Esophagus (tissue), 2 donors: ENCODE results near the gene HEATR5A. TPM values are rescaled to one million over a fixed set of nuclear protein-coding genes. Genes with fewer than 3 reads are reported as not detected.

Experiments used
- H3K27ac ChIP-seq, 2 donors: one replicate each; pipeline ENCODE4 v1.5.1; 2013; ENCODE audit warnings: low read depth in 2 of 2, mild to moderate bottlenecking in 2 of 2, inconsistent platforms in 1 of 2, low read length in 1 of 2, moderate library complexity in 1 of 2
- H3K27me3 ChIP-seq, 2 donors: one replicate each; pipeline ENCODE4 v1.6.1; 2013; ENCODE audit warnings: low read length in 2 of 2, control low read depth in 1 of 2, mild to moderate bottlenecking in 1 of 2; ENCODE audit not compliant: insufficient read depth in 2 of 2, control insufficient read depth in 1 of 2
- H3K36me3 ChIP-seq, 2 donors: one replicate each; pipeline ENCODE4 v1.6.1; 2013; ENCODE audit warnings: low read length in 1 of 2; ENCODE audit not compliant: control insufficient read depth in 2 of 2, insufficient read depth in 2 of 2
- H3K4me1 ChIP-seq, 2 donors: one replicate each; pipeline ENCODE4 v1.6.1; 2013; ENCODE audit warnings: low read length in 1 of 2; ENCODE audit not compliant: control insufficient read depth in 2 of 2, insufficient read depth in 2 of 2
- H3K4me3 ChIP-seq, 2 donors: one replicate each; pipeline ENCODE4 v1.5.1; 2013; ENCODE audit warnings: low read length in 2 of 2, mild to moderate bottlenecking in 2 of 2, low read depth in 1 of 2, moderate library complexity in 1 of 2
- H3K9me3 ChIP-seq, 2 donors: one replicate each; pipeline ENCODE4 v1.6.1; 2013; ENCODE audit warnings: mild to moderate bottlenecking in 2 of 2, low read depth in 1 of 2, low read length in 1 of 2, moderate library complexity in 1 of 2; ENCODE audit not compliant: control insufficient read depth in 2 of 2, insufficient read depth in 1 of 2
- WGBS, 2 donors: extraction: QIAGEN DNeasy Blood & Tissue Kit; methylation state at CpG; one replicate each; pipeline ENCODE4 v1.1.7; 2013; 5-methylcytosine and 5-hydroxymethylcytosine counted together
- polyA plus RNA-seq, 2 donors: library from polyadenylated mRNA; stranded (reverse); fragments of 200-250 nt; gene quantifications; one replicate each; pipeline ENCODE4 v1.2.3, GENCODE V29; 2013
- donor health status: healthy with polysubstance abuse.
- donor health status: Bipolar disorder and iron deficiency.

The HEATR5A gene
- polyA plus RNA-seq, 2 donors, result 6.2 to 8.9 TPM

DNA sequence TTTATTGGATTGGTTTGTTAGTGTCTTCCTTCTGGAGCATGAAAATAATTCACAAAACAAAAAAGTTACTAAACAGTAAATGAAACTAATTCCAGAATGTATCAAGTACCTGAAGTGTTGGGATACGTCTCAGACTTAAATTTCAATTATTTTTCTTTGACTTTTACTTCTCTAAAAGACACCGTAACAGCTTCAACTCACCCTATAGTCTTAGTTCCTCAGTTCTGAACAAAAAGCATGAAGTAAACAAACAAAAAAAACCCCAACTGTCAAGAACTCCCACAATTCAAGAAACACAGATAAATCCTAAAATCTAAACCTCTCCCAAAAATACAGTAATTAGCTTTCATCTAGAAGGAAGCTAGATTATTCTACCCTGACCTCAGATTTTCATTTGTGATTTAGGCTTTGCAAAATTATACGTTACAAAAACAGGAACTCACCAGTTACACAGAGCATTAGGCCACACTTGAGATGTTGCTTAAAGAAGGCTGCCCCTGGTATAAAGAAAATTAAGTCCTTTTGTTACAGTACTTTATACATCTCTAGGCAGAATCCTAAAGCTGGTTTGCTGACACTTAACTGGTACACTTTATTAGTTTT lies 10.2 kb downstream of the HEATR5A start:
- H3K36me3 ChIP-seq, result no peaks in the 10 kb centered on the region
- H3K4me1 ChIP-seq, result no peaks in the 10 kb centered on the region
- H3K27me3 ChIP-seq, result no peaks in the 10 kb centered on the region
- H3K27ac ChIP-seq, result no peak overlapping the region
- H3K4me3 ChIP-seq, result no peak overlapping the region
- 86 to 89% methylated on average over 3 of the region's 3 CpGs for WGBS, 2 donors
- no peaks in the 10 kb centered on the region for H3K9me3 ChIP-seq

DNA sequence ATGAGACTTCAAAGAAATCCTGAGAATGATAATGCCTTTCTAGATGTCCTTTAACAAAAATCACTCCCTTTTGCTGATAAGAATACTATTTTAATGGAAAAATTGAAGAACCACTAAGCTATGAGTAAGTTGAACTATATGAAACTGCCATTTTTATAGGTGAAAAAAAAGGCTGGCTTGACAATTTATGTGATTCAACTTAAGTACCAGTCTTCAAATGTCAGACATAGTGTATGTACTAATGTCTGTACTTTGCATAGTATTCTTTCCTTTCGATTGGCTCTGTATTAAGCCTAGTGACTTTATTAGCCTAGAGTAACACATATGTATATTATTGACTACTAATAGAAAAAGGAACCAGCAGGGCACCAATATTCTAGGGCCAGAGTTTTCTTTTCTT lies 11.9 kb downstream of the HEATR5A start:
- H3K36me3 ChIP-seq, result no peaks in the 10 kb centered on the region
- H3K4me1 ChIP-seq, result no peaks in the 10 kb centered on the region
- H3K27me3 ChIP-seq, result no peaks in the 10 kb centered on the region
- no peaks in the 10 kb centered on the region for H3K9me3 ChIP-seq
- no peak overlapping the region for H3K27ac ChIP-seq
- no peak overlapping the region for H3K4me3 ChIP-seq
- WGBS, 2 donors, result 67 to 96% methylated on average over 1 of the region's 1 CpG

DNA sequence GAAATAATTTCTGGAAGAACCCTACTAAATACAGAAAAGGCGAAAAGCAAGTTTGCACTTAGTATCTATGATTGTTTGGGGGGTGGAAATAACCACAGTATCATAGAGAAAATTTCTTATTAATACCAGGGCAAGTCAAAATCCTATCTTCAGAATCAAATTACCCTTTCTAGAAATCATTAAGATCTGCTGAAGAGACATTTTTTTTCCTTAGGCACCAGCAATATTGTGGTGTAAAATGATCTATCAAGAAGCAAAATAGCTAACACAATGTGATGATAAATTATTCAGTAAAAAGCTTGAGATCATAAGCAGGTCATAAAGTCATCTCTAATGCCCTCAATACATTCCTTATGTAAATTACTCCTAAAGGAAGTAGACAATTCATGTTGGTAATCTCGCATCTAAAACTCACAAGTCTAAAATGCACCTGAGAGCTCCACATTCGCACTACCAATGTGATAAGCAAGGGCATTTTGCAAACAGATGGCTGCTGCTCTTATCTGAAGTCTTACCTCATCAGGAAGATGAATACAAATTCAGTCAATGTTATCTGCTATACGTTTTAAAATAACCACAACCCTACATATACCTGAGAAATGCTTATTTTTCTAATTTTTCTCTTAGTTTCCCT lies 14.6 kb downstream of the HEATR5A start:
- no peaks in the 10 kb centered on the region for H3K27me3 ChIP-seq
- 76 to 85% methylated on average over 4 of the region's 4 CpGs for WGBS, 2 donors
- no peak overlapping the region for H3K4me3 ChIP-seq
- no peak overlapping the region for H3K27ac ChIP-seq
- no peaks in the 10 kb centered on the region for H3K4me1 ChIP-seq
- no peaks in the 10 kb centered on the region for H3K36me3 ChIP-seq
- no peaks in the 10 kb centered on the region for H3K9me3 ChIP-seq

DNA sequence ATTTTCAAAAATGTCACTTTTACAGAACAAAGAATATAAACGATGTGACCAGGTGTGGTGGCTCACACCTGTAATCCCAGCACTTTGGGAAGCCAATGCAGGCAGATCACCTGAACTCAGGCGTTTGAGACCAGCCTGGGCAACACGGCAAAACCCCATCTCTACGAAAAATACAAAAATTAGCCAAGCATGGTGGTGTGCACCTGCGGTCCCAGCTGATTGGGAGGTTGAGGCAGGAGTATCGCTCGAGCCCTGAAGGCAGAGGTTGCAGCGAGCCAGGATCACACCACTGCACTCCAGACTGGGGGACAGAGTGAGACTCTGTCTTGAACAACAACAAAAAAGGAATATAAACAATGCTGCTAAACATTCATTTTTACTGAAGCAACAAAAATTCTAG lies 15.2 kb downstream of the HEATR5A start:
- H3K4me3 ChIP-seq, result no peak overlapping the region
- no peaks in the 10 kb centered on the region for H3K27me3 ChIP-seq
- H3K36me3 ChIP-seq, result no peaks in the 10 kb centered on the region
- H3K4me1 ChIP-seq, result no peaks in the 10 kb centered on the region
- 96 to 97% methylated on average over 8 of the region's 8 CpGs for WGBS, 2 donors
- no peaks in the 10 kb centered on the region for H3K9me3 ChIP-seq
- H3K27ac ChIP-seq, result no peak overlapping the region

DNA sequence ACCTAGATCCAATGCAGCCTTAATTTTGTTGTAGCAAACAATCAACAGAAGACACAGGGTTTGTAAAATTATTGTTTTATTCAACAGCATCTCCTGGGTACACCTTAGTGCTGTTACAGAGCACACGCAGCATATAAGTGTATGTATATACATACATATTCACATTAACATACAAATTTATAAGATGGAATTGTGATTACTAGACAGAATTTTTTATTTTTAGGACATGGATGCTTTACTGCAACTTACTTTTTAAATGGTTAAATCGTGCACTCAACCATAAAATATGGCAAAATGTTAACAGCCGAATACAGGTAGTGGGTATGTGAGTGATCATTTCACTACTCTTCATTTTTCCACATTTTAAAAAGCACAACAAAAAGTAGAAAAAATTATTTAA lies 16.6 kb downstream of the HEATR5A start:
- Histone ChIP-seq H3K27ac (no peak overlapping the region), H3K9me3 (no peaks in the 10 kb centered on the region), H3K27me3 (no peaks in the 10 kb centered on the region), H3K36me3 (no peaks in the 10 kb centered on the region), H3K4me1 (no peaks in the 10 kb centered on the region), H3K4me3 (no peak overlapping the region)
- WGBS, 2 donors, result 92 to 98% methylated on average over 3 of the region's 3 CpGs

DNA sequence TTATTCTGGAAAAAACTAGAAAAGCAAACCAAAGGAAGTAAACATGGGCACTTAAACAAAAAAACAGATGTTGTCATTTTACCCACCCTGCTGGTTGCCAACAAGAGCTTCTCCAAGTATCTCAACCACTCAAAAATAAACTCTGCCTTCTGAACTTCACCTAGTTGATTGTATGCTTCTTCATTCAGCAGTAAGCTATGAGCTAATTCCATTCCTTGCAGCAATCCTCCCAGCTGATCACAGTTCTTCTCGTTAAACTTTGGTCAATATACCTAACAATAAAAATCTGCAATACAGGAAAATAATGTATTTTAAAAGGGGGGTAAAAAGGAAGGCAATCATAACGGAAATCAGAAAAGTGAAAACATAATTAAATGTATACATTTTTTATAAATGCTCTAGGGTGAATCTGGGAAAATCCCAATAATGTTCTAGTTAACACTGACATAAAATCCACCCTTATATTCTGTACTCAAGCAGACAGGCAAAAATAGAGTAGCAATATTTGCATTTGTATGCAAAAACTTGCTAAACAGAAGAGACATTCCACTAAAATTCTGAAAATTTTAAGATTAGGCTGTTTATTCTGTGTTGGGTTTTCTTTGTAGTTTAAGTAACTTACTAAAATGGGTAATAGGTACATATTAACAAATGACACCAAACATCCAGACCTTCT lies 17.4 kb downstream of the HEATR5A start:
- WGBS, 2 donors, result 75 to 82% methylated on average over 2 of the region's 2 CpGs
- H3K36me3 ChIP-seq, result no peaks in the 10 kb centered on the region
- no peaks in the 10 kb centered on the region for H3K9me3 ChIP-seq
- no peaks in the 10 kb centered on the region for H3K4me1 ChIP-seq
- H3K4me3 ChIP-seq, result no peak overlapping the region
- H3K27ac ChIP-seq, result no peak overlapping the region
- H3K27me3 ChIP-seq, result no peaks in the 10 kb centered on the region

DNA sequence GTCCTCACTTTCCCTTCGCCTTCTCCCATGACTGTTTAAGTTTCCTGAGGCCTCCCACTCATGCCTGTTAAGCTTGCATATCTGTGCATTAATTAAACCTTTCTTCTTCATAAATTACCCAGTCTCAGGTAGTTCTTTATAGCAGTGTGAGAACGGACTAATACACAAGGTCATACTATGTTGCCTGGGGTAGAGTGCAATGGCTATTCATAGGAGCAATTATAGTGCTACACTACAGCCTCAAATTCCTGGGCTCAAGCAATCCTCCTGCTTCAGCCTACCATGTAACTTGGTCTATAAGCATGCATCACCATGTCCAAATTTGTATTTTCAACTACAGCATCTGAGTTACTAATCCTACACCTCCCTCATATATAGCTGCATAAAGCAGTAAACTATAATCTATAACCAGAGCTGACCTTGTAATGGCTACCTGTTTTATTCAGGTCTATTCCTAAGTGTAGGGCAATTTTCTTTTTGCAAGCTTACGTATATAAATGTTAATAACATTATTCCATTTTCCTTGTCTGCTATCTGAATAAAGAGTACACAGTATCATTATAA lies 18.9 kb downstream of the HEATR5A start:
- H3K27me3 ChIP-seq, result no peaks in the 10 kb centered on the region
- no peaks in the 10 kb centered on the region for H3K9me3 ChIP-seq
- H3K4me3 ChIP-seq, result no peak overlapping the region
- no peaks in the 10 kb centered on the region for H3K36me3 ChIP-seq
- no peaks in the 10 kb centered on the region for H3K4me1 ChIP-seq
- 98% methylated on average over 3 of the region's 3 CpGs for WGBS, 2 donors
- H3K27ac ChIP-seq, result no peak overlapping the region

DNA sequence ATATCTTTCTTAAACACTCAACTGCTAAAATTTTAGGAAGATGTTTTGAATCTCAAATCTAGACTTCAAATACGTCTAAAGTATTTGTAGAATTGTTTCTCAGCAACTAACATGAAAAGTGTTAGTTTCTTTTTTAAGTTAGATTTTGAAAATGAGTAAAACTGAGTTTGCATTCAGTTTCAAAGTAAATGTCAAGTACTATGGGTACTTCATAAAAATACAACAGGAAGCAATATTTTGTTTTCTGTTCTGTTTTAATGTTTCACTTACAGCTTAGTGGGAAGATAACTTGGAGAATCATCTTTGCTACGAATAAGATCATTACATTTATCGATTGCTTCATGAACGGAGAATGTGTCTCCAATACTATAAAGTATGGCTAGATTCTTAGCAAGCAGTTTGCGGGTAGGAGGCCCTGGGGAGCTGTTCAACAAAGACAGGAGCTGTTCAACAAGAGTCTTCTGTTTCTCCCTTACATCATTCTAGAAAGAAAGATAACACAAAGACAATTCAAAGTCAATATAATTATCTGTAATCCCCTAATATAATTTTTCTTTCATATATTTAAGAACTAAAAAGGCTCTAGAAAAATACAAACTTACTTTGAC lies 20.2 kb downstream of the HEATR5A start:
- no peaks in the 10 kb centered on the region for H3K27me3 ChIP-seq
- peaks cover 0 to 3% of the 10 kb centered on the region in 2 donors for H3K36me3 ChIP-seq
- H3K4me3 ChIP-seq, result no peak overlapping the region
- WGBS, 2 donors, result 85 to 87% methylated on average over 5 of the region's 5 CpGs
- H3K4me1 ChIP-seq, result no peaks in the 10 kb centered on the region
- H3K27ac ChIP-seq, result no peak overlapping the region
- no peaks in the 10 kb centered on the region for H3K9me3 ChIP-seq

DNA sequence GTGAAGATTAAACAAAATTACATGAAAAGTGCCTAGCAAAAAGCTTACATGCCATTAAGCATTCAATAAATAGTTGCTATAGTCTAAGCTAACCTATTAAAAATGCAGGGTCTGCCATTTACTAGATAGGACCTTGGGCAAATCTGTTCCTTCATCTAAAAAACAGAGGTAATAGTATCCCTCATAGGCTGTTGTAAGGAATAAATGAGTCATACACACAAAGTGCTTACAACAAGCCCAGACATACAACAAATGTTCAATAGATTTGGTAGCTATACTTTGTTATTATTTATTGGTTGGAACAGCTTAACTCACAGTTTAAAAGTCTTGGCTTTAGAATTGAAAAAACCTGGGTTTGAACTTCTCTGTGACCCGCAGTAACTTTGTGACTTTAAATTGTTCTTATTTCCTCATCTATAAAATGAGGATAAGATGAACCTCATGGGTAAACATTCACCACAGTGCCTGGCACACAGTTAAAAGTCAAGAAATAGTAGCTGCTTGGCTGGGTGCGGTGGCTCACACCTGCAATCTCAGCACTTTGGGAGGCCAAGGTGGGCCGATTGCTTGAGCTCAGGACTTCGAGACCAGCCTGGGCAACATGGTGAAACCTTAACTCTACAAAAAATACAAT lies 24.7 kb downstream of the HEATR5A start:
- no peak overlapping the region for H3K27ac ChIP-seq
- WGBS, 2 donors, result 88 to 95% methylated on average over 4 of the region's 4 CpGs
- no peaks in the 10 kb centered on the region for H3K9me3 ChIP-seq
- H3K4me1 ChIP-seq, result no peaks in the 10 kb centered on the region
- peaks cover 5% of the 10 kb centered on the region in 2 donors for H3K36me3 ChIP-seq
- no peaks in the 10 kb centered on the region for H3K27me3 ChIP-seq
- no peak overlapping the region for H3K4me3 ChIP-seq
